ENCODE results near the gene MAML3.

The MAML3 gene

GRCh38 chr4:139921429-139922184 is 232.4 kb downstream of the MAML3 start:
- FAIRE-seq (no peak), DNase-seq (ENCODE audit: insufficient read length, low spot score) (no peak)
- TF ChIP-seq SPI1 (IDR thresholded peaks at IDR 0.05; ENCODE audit: low read depth, low read length) (no peak), PAX5 (IDR thresholded peaks at IDR 0.05; ENCODE audit: insufficient read depth, low read length, severe bottlenecking) (no peak), POLR2AphosphoS5 (IDR thresholded peaks at IDR 0.05; ENCODE audit: low read depth, low read length) (no peak), POLR2A (IDR thresholded peaks at IDR 0.05; ENCODE audit: low read depth, low read length) (no peak), TAF1 (IDR thresholded peaks at IDR 0.05; ENCODE audit: low read depth, low read length) (no peak), POU2F2 (IDR thresholded peaks at IDR 0.05; ENCODE audit: low read depth, low read length) (no peak)

GRCh38 chr4:139920486-139921002 is 233.4 kb downstream of the MAML3 start:
- TF ChIP-seq POU2F2 (IDR thresholded peaks at IDR 0.05; ENCODE audit: low read depth, low read length), result no peak
- no peak for TF ChIP-seq TAF1 (IDR thresholded peaks at IDR 0.05; ENCODE audit: low read depth, low read length)
- no peak for TF ChIP-seq PAX5 (IDR thresholded peaks at IDR 0.05; ENCODE audit: insufficient read depth, low read length, severe bottlenecking)
- TF ChIP-seq SPI1 (IDR thresholded peaks at IDR 0.05; ENCODE audit: low read depth, low read length), result no peak
- no peak for TF ChIP-seq POLR2AphosphoS5 (IDR thresholded peaks at IDR 0.05; ENCODE audit: low read depth, low read length)
- TF ChIP-seq POLR2A (IDR thresholded peaks at IDR 0.05; ENCODE audit: low read depth, low read length), result no peak
- no peak for DNase-seq (ENCODE audit: insufficient read length, low spot score)
- FAIRE-seq, result no peak

DNA sequence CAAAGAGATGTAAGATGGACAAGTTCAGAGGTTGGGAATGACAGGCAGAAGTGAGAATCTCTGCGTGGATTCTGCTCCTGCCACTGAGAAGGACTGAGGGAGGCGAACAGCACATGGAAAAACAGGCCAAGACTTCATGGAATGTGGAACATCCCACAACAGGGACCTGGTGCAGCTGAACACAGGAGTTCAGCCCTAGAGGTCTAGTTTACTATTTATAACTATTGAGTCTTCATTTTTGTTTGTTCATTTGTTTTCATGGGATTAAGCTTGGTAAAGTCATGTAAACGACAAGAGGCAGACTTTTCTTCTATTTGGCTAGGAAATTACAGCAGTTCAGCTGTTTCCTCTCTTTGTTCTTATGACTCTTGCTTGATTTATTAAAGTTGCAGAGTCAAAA is 234.5 kb downstream of the MAML3 start:
- DNase-seq (ENCODE audit: insufficient read length, low spot score) (no peak), FAIRE-seq (no peak)
- no peak for TF ChIP-seq SPI1 (IDR thresholded peaks at IDR 0.05; ENCODE audit: low read depth, low read length)
- no peak for TF ChIP-seq POLR2AphosphoS5 (IDR thresholded peaks at IDR 0.05; ENCODE audit: low read depth, low read length)
- TF ChIP-seq POLR2A (IDR thresholded peaks at IDR 0.05; ENCODE audit: low read depth, low read length), result no peak
- no peak for TF ChIP-seq POU2F2 (IDR thresholded peaks at IDR 0.05; ENCODE audit: low read depth, low read length)
- TF ChIP-seq TAF1 (IDR thresholded peaks at IDR 0.05; ENCODE audit: low read depth, low read length), result no peak
- no peak for TF ChIP-seq PAX5 (IDR thresholded peaks at IDR 0.05; ENCODE audit: insufficient read depth, low read length, severe bottlenecking)

DNA sequence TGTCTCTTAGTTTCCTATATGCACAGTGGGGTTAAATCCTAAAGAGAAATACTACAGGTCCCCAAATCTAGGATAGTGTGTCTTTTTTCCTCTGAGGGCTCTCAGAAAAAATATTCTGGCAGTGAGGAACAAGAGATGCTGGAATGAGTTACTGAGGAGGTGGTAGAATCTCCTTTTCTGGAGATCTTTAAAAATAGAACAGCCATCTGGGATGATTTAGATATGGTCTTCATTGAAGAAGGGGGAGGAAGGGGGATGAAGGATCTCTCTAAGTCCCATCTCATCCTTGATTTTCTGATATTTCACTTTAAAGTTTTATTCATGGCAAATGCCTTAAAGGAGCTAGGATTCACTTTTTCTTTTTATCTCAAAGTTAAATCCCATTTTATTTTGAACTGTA is 235.0 kb downstream of the MAML3 start:
- DNase-seq (ENCODE audit: insufficient read length, low spot score) (no peak), FAIRE-seq (no peak)
- no peak for TF ChIP-seq PAX5 (IDR thresholded peaks at IDR 0.05; ENCODE audit: insufficient read depth, low read length, severe bottlenecking)
- no peak for TF ChIP-seq TAF1 (IDR thresholded peaks at IDR 0.05; ENCODE audit: low read depth, low read length)
- TF ChIP-seq POLR2A (IDR thresholded peaks at IDR 0.05; ENCODE audit: low read depth, low read length), result no peak
- no peak for TF ChIP-seq SPI1 (IDR thresholded peaks at IDR 0.05; ENCODE audit: low read depth, low read length)
- TF ChIP-seq POLR2AphosphoS5 (IDR thresholded peaks at IDR 0.05; ENCODE audit: low read depth, low read length), result no peak
- no peak for TF ChIP-seq POU2F2 (IDR thresholded peaks at IDR 0.05; ENCODE audit: low read depth, low read length)

DNA sequence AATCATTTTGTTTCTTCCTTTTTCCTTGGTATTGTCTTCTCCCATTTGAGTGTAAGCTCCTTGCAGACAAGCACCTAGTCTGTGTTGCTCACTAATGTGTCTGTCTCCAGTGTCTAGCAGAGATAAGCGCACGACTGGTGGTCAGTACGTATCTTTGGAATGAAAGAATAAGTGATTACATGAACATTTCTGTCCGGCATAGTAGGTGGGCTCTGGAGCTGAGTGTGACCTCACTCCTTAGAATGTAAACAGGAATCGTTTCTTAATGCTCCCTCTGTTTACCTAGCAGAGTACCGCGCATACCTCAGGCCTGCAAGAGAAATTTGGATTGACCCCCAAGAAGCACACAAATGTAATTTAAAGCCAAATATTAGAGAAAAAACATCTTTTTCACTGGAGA is 235.4 kb downstream of the MAML3 start:
- TF ChIP-seq PAX5 (IDR thresholded peaks at IDR 0.05; ENCODE audit: insufficient read depth, low read length, severe bottlenecking) (no peak), POU2F2 (IDR thresholded peaks at IDR 0.05; ENCODE audit: low read depth, low read length) (no peak), SPI1 (IDR thresholded peaks at IDR 0.05; ENCODE audit: low read depth, low read length) (no peak), TAF1 (IDR thresholded peaks at IDR 0.05; ENCODE audit: low read depth, low read length) (no peak), POLR2AphosphoS5 (IDR thresholded peaks at IDR 0.05; ENCODE audit: low read depth, low read length) (no peak), POLR2A (IDR thresholded peaks at IDR 0.05; ENCODE audit: low read depth, low read length) (no peak)
- FAIRE-seq (no peak), DNase-seq (ENCODE audit: insufficient read length, low spot score) (no peak)

DNA sequence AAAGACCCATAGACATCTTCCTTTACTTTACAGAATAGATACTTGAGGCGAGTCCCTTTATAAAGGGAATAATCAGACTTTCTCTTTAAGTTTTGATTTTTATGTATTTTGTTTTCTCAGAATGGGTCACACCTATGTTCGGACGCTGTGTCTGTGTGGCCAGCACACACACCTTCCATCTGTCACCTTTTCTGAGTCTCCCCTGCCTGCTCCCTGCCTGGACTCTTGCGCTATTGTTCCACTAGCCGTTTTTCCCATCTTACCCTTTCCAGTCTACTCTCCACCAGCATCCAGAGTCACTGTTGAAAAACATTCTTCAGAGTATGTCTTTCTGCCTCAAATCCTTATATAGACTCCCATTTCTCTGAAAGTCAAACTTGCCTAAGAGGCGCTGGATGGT is 236.1 kb downstream of the MAML3 start:
- no peak for DNase-seq (ENCODE audit: insufficient read length, low spot score)
- no peak for TF ChIP-seq PAX5 (IDR thresholded peaks at IDR 0.05; ENCODE audit: insufficient read depth, low read length, severe bottlenecking)
- TF ChIP-seq TAF1 (IDR thresholded peaks at IDR 0.05; ENCODE audit: low read depth, low read length), result no peak
- TF ChIP-seq SPI1 (IDR thresholded peaks at IDR 0.05; ENCODE audit: low read depth, low read length), result no peak
- TF ChIP-seq POLR2AphosphoS5 (IDR thresholded peaks at IDR 0.05; ENCODE audit: low read depth, low read length), result no peak
- no peak for TF ChIP-seq POU2F2 (IDR thresholded peaks at IDR 0.05; ENCODE audit: low read depth, low read length)
- no peak for TF ChIP-seq POLR2A (IDR thresholded peaks at IDR 0.05; ENCODE audit: low read depth, low read length)

GRCh38 chr4:139916041-139916440 is 237.9 kb downstream of the MAML3 start:
- TF ChIP-seq TAF1 (IDR thresholded peaks at IDR 0.05; ENCODE audit: low read depth, low read length) (no peak), POLR2AphosphoS5 (IDR thresholded peaks at IDR 0.05; ENCODE audit: low read depth, low read length) (no peak), POLR2A (IDR thresholded peaks at IDR 0.05; ENCODE audit: low read depth, low read length) (no peak), POU2F2 (IDR thresholded peaks at IDR 0.05; ENCODE audit: low read depth, low read length) (no peak), SPI1 (IDR thresholded peaks at IDR 0.05; ENCODE audit: low read depth, low read length) (no peak), PAX5 (IDR thresholded peaks at IDR 0.05; ENCODE audit: insufficient read depth, low read length, severe bottlenecking) (no peak)
- DNase-seq (ENCODE audit: insufficient read length, low spot score), result no peak
- FAIRE-seq, result no peak

More for the DNA sequence above, 236.1 kb downstream of the MAML3 start:
- FAIRE-seq, result no peak

GRCh38 chr4:139915037-139915436 is 238.9 kb downstream of the MAML3 start:
- DNase-seq (ENCODE audit: insufficient read length, low spot score) (no peak), FAIRE-seq (no peak)
- no peak for TF ChIP-seq PAX5 (IDR thresholded peaks at IDR 0.05; ENCODE audit: insufficient read depth, low read length, severe bottlenecking)

- FAIRE-seq, result no peak
- TF ChIP-seq POLR2AphosphoS5 (IDR thresholded peaks at IDR 0.05; ENCODE audit: low read depth, low read length) (no peak), SPI1 (IDR thresholded peaks at IDR 0.05; ENCODE audit: low read depth, low read length) (no peak), POU2F2 (IDR thresholded peaks at IDR 0.05; ENCODE audit: low read depth, low read length) (no peak), TAF1 (IDR thresholded peaks at IDR 0.05; ENCODE audit: low read depth, low read length) (no peak), POLR2A (IDR thresholded peaks at IDR 0.05; ENCODE audit: low read depth, low read length) (no peak), PAX5 (IDR thresholded peaks at IDR 0.05; ENCODE audit: insufficient read depth, low read length, severe bottlenecking) (no peak)
- no peak for DNase-seq (ENCODE audit: insufficient read length, low spot score)
Observed at GRCh38 chr4:139913995-139914598, 239.9 kb downstream of the MAML3 start.

Measured in GM12891 (cell line).